RWPE2 (cell line): Measurements from ENCODE around the gene CAPN2.

Source experiments
- ATAC-seq: fragments of 200-7000 bp; cut with Tn5 transposase; 3 replicates; pipeline ENCODE4 v1.9.1; 2021; ENCODE audit warnings: low read depth
- DNase-seq: peaks from one replicate; pipeline ENCODE4 v3.0.0-alpha.2; 2020; ENCODE audit warnings: low spot score
- H3K27ac ChIP-seq: fragments of 450-650 bp; 2 replicates; pipeline ENCODE4 v1.5.1; 2017; ENCODE audit warnings: mild to moderate bottlenecking; ENCODE audit not compliant: poor library complexity, severe bottlenecking
- H3K27me3 ChIP-seq: fragments of 250-450 bp; sonication (Bioruptor Pico); 2 replicates; pipeline ENCODE4 v1.5.1; 2021; ENCODE audit warnings: mild to moderate bottlenecking, moderate library complexity; ENCODE audit not compliant: insufficient read depth, poor library complexity, severe bottlenecking
- H3K36me3 ChIP-seq: fragments of 250-450 bp; sonication (Bioruptor Pico); 2 replicates; pipeline ENCODE4 v1.5.1; 2020; ENCODE audit warnings: low read depth, mild to moderate bottlenecking, moderate library complexity
- H3K4me1 ChIP-seq: fragments of 250-450 bp; sonication (Bioruptor Pico); 2 replicates; pipeline ENCODE4 v1.5.1; 2021; ENCODE audit warnings: mild to moderate bottlenecking, moderate library complexity; ENCODE audit not compliant: insufficient read depth, poor library complexity, severe bottlenecking
- H3K4me3 ChIP-seq: fragments of 250-450 bp; sonication (Bioruptor Pico); 2 replicates; pipeline ENCODE4 v1.5.1; 2021; ENCODE audit warnings: mild to moderate bottlenecking, moderate library complexity; ENCODE audit not compliant: severe bottlenecking
- H3K9me3 ChIP-seq: fragments of 250-450 bp; sonication (Bioruptor Pico); 2 replicates; pipeline ENCODE4 v1.5.1; 2021; ENCODE audit warnings: mild to moderate bottlenecking, moderate library complexity; ENCODE audit not compliant: severe bottlenecking
- CTCF ChIP-seq: fragments of 450-650 bp; IDR thresholded peaks from one replicate; pipeline ENCODE4 v1.5.1; 2017; ENCODE audit warnings: mild to moderate bottlenecking, moderate library complexity; ENCODE audit not compliant: poor library complexity, severe bottlenecking

The CAPN2 gene

GRCh38 chr1:223702735-223703667 lies 9.3 kb upstream of the CAPN2 start:
- no peaks in the 10 kb centered on the region for H3K9me3 ChIP-seq
- TF ChIP-seq CTCF, result no peak
- ATAC-seq, result no peak
- H3K4me1 ChIP-seq, result peaks cover 48% of the 10 kb centered on the region
- no peaks in the 10 kb centered on the region for H3K27me3 ChIP-seq
- no peak overlapping the region for H3K4me3 ChIP-seq
- H3K27ac ChIP-seq, result peak overlapping the region; percentile 96
- H3K36me3 ChIP-seq, result no peaks in the 10 kb centered on the region
- DNase-seq, result no peak

- DNase-seq (no peak), ATAC-seq (no peak)
- Histone ChIP-seq H3K9me3 (no peaks in the 10 kb centered on the region), H3K27me3 (no peaks in the 10 kb centered on the region), H3K27ac (peak overlapping the region; percentile 96), H3K36me3 (no peaks in the 10 kb centered on the region), H3K4me1 (peaks cover 54% of the 10 kb centered on the region), H3K4me3 (no peak overlapping the region)
- no peak for TF ChIP-seq CTCF
Measured at GRCh38 chr1:223703668-223704013, 8.7 kb upstream of the CAPN2 start.

- H3K36me3 ChIP-seq, result no peaks in the 10 kb centered on the region
- H3K27ac ChIP-seq, result peak overlapping the region; percentile 97
- DNase-seq (no peak), ATAC-seq (no peak)
- H3K4me1 ChIP-seq, result peaks cover 51% of the 10 kb centered on the region
- no peaks in the 10 kb centered on the region for H3K27me3 ChIP-seq
- no peak for TF ChIP-seq CTCF
- no peak overlapping the region for H3K4me3 ChIP-seq
- no peaks in the 10 kb centered on the region for H3K9me3 ChIP-seq
Measured at GRCh38 chr1:223704921-223705878, 7.1 kb upstream of the CAPN2 start.

GRCh38 chr1:223706077-223706973 lies 6.0 kb upstream of the CAPN2 start:
- Histone ChIP-seq H3K27ac (peak overlapping the region; percentile 97), H3K27me3 (no peaks in the 10 kb centered on the region), H3K9me3 (no peaks in the 10 kb centered on the region), H3K4me3 (no peak overlapping the region), H3K36me3 (no peaks in the 10 kb centered on the region), H3K4me1 (peaks cover 48% of the 10 kb centered on the region)
- no peak for TF ChIP-seq CTCF
- DNase-seq (no peak), ATAC-seq (0 out of 3 replicates have a peak, but pooled peaks have one; percentile 8)
